Measurements from ENCODE around the gene TYMS. TPM values are rescaled to one million over a fixed set of nuclear protein-coding genes. Genes with fewer than 3 reads are reported as not detected.

The TYMS gene
- 185 TPM for polyA plus RNA-seq (2013, experiment 1 of 2)
- 175 TPM for polyA plus RNA-seq (2013, experiment 2 of 2)

- H3K4me1 ChIP-seq (ENCODE audit: insufficient read depth, low read length) = peaks cover 7% of the 10 kb centered on the region
- peak within 1 kb of the TSS; percentile 99 for H3K4me3 ChIP-seq (ENCODE audit: low read length)
- under 1% methylated on average over 79 of the region's 79 CpGs for WGBS
- peak within 1 kb of the TSS; percentile 98 for H3K27ac ChIP-seq (ENCODE audit: low read depth, low read length)
- peak within 1 kb of the TSS; percentile 98 for H3K9ac ChIP-seq (ENCODE audit: low read depth, low read length)
- peaks cover 8% of the 10 kb centered on the region; the same call in 1 of the 2 replicates for H3K9me3 ChIP-seq (ENCODE audit: insufficient read depth, low read depth, low read length)
- H3K27me3 ChIP-seq (ENCODE audit: insufficient read depth, low read length) = no peaks in the 10 kb centered on the region
- H3K36me3 ChIP-seq (ENCODE audit: insufficient read depth, low read length) = peaks cover 35% of the 10 kb centered on the region
Observed at GRCh38 chr18:657311-658000, at the start of gene TYMS. Gene TYMS, plus strand, starts transcription at chr18:657653. Its CDS starts 90 bp downstream, at chr18:657743.

DNA sequence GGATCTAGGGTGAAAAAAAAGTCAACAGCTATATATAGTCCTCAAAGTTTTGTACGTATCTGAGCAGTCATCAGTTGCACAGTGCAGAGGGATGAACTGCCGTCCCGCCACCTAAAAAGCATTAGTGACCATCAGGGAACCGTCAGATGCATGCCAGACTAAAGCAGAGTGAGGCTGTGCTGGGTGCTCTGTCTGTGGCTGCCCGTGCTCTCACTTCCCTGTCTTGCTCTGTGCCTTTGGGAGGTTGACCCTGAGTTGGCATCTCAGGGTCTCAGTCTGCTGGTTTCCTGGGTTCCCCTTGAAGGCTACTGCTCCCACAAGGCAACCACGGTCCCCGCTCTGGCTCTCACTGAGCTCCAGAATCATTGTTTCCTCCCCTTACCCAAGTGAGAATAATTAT, 49.5 kb upstream of the TYMS start:
- no peaks in the 10 kb centered on the region for H3K27me3 ChIP-seq (ENCODE audit: insufficient read depth, low read length)
- H3K36me3 ChIP-seq (ENCODE audit: insufficient read depth, low read length) = no peaks in the 10 kb centered on the region
- no peak overlapping the region for H3K9ac ChIP-seq (ENCODE audit: low read depth, low read length)
- H3K4me3 ChIP-seq (ENCODE audit: low read length) = no peak overlapping the region
- 92% methylated on average over 7 of the region's 7 CpGs for WGBS
- H3K4me1 ChIP-seq (ENCODE audit: insufficient read depth, low read length) = no peaks in the 10 kb centered on the region
- H3K9me3 ChIP-seq (ENCODE audit: insufficient read depth, low read depth, low read length) = no peaks in the 10 kb centered on the region
- no peak overlapping the region for H3K27ac ChIP-seq (ENCODE audit: low read depth, low read length)

- Histone ChIP-seq H3K27ac (ENCODE audit: low read depth, low read length) (no peak overlapping the region), H3K4me1 (ENCODE audit: insufficient read depth, low read length) (no peaks in the 10 kb centered on the region), H3K9ac (ENCODE audit: low read depth, low read length) (no peak overlapping the region), H3K9me3 (ENCODE audit: insufficient read depth, low read depth, low read length) (no peaks in the 10 kb centered on the region), H3K4me3 (ENCODE audit: low read length) (no peak overlapping the region), H3K27me3 (ENCODE audit: insufficient read depth, low read length) (no peaks in the 10 kb centered on the region), H3K36me3 (ENCODE audit: insufficient read depth, low read length) (no peaks in the 10 kb centered on the region)
- 85% methylated on average over 15 of the region's 15 CpGs for WGBS
Observed at GRCh38 chr18:610214-610928, 47.1 kb upstream of the TYMS start.

DNA sequence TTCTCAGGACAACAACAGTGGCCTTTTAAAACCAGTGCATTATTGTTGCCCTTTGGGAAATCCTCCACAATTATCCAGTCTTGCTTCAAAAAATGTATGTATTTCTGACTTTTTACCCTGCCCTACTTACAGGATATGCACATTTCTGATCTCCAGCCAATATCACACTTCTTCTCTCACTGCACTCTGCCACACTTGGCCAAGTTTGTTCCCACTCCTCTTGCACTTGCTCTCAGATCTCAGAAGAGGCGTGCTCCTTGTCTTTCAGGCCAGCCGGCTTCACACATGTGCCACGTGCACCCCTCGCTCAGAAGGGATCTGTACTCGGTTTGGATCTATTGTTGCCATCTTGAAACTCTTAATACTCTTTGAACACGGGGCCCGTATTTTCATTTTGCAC, 45.3 kb upstream of the TYMS start:
- Histone ChIP-seq H3K27ac (ENCODE audit: low read depth, low read length) (no peak overlapping the region), H3K4me1 (ENCODE audit: insufficient read depth, low read length) (no peaks in the 10 kb centered on the region), H3K27me3 (ENCODE audit: insufficient read depth, low read length) (no peaks in the 10 kb centered on the region), H3K36me3 (ENCODE audit: insufficient read depth, low read length) (no peaks in the 10 kb centered on the region), H3K9me3 (ENCODE audit: insufficient read depth, low read depth, low read length) (no peaks in the 10 kb centered on the region), H3K4me3 (ENCODE audit: low read length) (no peak overlapping the region), H3K9ac (ENCODE audit: low read depth, low read length) (no peak overlapping the region)
- 96% methylated on average over 7 of the region's 7 CpGs for WGBS

- Histone ChIP-seq H3K4me1 (ENCODE audit: insufficient read depth, low read length) (no peaks in the 10 kb centered on the region), H3K27ac (ENCODE audit: low read depth, low read length) (no peak overlapping the region), H3K4me3 (ENCODE audit: low read length) (no peak overlapping the region), H3K9me3 (ENCODE audit: insufficient read depth, low read depth, low read length) (no peaks in the 10 kb centered on the region), H3K27me3 (ENCODE audit: insufficient read depth, low read length) (no peaks in the 10 kb centered on the region), H3K36me3 (ENCODE audit: insufficient read depth, low read length) (no peaks in the 10 kb centered on the region), H3K9ac (ENCODE audit: low read depth, low read length) (no peak overlapping the region)
- no CpG with 5 or more reads among the region's 1 CpG for WGBS
Observed at GRCh38 chr18:614193-614592, 43.3 kb upstream of the TYMS start.

- Histone ChIP-seq H3K9me3 (ENCODE audit: insufficient read depth, low read depth, low read length) (no peaks in the 10 kb centered on the region), H3K27ac (ENCODE audit: low read depth, low read length) (no peak overlapping the region), H3K4me3 (ENCODE audit: low read length) (no peak overlapping the region), H3K4me1 (ENCODE audit: insufficient read depth, low read length) (no peaks in the 10 kb centered on the region), H3K27me3 (ENCODE audit: insufficient read depth, low read length) (no peaks in the 10 kb centered on the region), H3K36me3 (ENCODE audit: insufficient read depth, low read length) (no peaks in the 10 kb centered on the region), H3K9ac (ENCODE audit: low read depth, low read length) (no peak overlapping the region)
- 94% methylated on average over 5 of the region's 5 CpGs for WGBS
Observed at GRCh38 chr18:615092-615521, 42.3 kb upstream of the TYMS start.

DNA sequence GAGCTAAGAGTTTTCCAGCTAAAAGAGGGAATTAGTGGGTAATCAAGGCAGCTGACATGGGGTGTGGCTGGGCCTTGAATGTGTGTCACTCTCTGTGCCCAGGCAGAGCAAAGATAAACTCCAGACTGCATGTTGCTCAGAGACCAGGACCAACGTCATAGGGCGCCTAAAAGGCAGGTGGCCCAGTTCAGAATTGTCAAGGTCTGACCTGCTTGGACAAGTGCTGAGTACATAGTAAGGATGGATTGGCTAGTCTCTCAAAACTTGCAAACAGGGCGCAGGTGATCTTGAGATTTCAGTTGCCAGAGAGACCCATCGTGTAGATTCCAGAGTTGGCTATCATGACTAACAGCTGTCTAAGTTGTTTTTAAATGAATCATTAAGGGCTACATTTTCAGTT, 41.7 kb upstream of the TYMS start:
- H3K4me3 ChIP-seq (ENCODE audit: low read length) = no peak overlapping the region
- no peak overlapping the region for H3K9ac ChIP-seq (ENCODE audit: low read depth, low read length)
- no peak overlapping the region for H3K27ac ChIP-seq (ENCODE audit: low read depth, low read length)
- WGBS = 83% methylated on average over 4 of the region's 4 CpGs
- no peaks in the 10 kb centered on the region for H3K4me1 ChIP-seq (ENCODE audit: insufficient read depth, low read length)
- no peaks in the 10 kb centered on the region for H3K9me3 ChIP-seq (ENCODE audit: insufficient read depth, low read depth, low read length)
- no peaks in the 10 kb centered on the region for H3K36me3 ChIP-seq (ENCODE audit: insufficient read depth, low read length)
- no peaks in the 10 kb centered on the region for H3K27me3 ChIP-seq (ENCODE audit: insufficient read depth, low read length)

GRCh38 chr18:616380-616995, 41.0 kb upstream of the TYMS start:
- no peaks in the 10 kb centered on the region for H3K9me3 ChIP-seq (ENCODE audit: insufficient read depth, low read depth, low read length)
- H3K27me3 ChIP-seq (ENCODE audit: insufficient read depth, low read length) = no peaks in the 10 kb centered on the region
- WGBS = 22% methylated on average over 3 of the region's 4 CpGs
- H3K27ac ChIP-seq (ENCODE audit: low read depth, low read length) = no peak overlapping the region
- H3K4me3 ChIP-seq (ENCODE audit: low read length) = no peak overlapping the region
- no peak overlapping the region for H3K9ac ChIP-seq (ENCODE audit: low read depth, low read length)
- H3K4me1 ChIP-seq (ENCODE audit: insufficient read depth, low read length) = no peaks in the 10 kb centered on the region
- H3K36me3 ChIP-seq (ENCODE audit: insufficient read depth, low read length) = no peaks in the 10 kb centered on the region

DNA sequence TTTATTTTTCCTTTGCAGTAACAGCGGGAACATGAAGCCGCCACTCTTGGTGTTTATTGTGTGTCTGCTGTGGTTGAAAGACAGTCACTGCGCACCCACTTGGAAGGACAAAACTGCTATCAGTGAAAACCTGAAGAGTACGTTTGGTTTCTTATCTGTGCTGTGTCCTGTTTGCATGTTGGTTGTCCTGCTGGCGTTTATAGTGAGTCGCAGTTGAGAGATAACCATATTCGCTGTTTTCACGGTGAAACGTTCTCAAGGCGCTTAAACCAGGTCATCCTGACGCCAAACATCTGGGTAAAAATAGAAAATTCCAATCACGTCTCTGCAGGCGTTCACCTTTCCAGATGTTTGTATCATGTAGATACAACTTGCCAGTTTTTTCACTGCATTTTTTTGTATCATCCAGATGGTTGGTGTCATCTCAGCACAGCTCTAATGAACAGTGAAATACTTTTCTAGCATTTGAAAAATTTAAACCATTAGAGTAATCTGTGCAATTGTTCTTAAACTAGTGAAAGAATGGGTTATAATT, 39.4 kb upstream of the TYMS start:
- Histone ChIP-seq H3K4me1 (ENCODE audit: insufficient read depth, low read length) (no peaks in the 10 kb centered on the region), H3K27me3 (ENCODE audit: insufficient read depth, low read length) (no peaks in the 10 kb centered on the region), H3K9ac (ENCODE audit: low read depth, low read length) (no peak overlapping the region), H3K27ac (ENCODE audit: low read depth, low read length) (no peak overlapping the region), H3K36me3 (ENCODE audit: insufficient read depth, low read length) (no peaks in the 10 kb centered on the region), H3K4me3 (ENCODE audit: low read length) (no peak overlapping the region), H3K9me3 (ENCODE audit: insufficient read depth, low read depth, low read length) (no peaks in the 10 kb centered on the region)
- 93% methylated on average over 13 of the region's 13 CpGs for WGBS

GRCh38 chr18:618618-619017, 38.8 kb upstream of the TYMS start:
- no peaks in the 10 kb centered on the region for H3K4me1 ChIP-seq (ENCODE audit: insufficient read depth, low read length)
- no peaks in the 10 kb centered on the region for H3K27me3 ChIP-seq (ENCODE audit: insufficient read depth, low read length)
- H3K36me3 ChIP-seq (ENCODE audit: insufficient read depth, low read length) = no peaks in the 10 kb centered on the region
- H3K27ac ChIP-seq (ENCODE audit: low read depth, low read length) = no peak overlapping the region
- 88% methylated on average over 5 of the region's 5 CpGs for WGBS
- H3K4me3 ChIP-seq (ENCODE audit: low read length) = no peak overlapping the region
- no peaks in the 10 kb centered on the region for H3K9me3 ChIP-seq (ENCODE audit: insufficient read depth, low read depth, low read length)
- H3K9ac ChIP-seq (ENCODE audit: low read depth, low read length) = no peak overlapping the region

Data from HUES64 (cell line).